OCI-LY3 (cell line): Measurements from ENCODE around the gene PPP1R9A.

Experiments used
- H2AFZ ChIP-seq: fragments of 200-600, 300-600 bp; shearing (Covaris generic); 2 replicates; pipeline ENCODE4 v1.6.0; 2014; ENCODE audit warnings: antibody characterized with exemption, low read depth, low read length
- H3K27ac ChIP-seq: fragments of 200-600, 300-600 bp; sonication (generic); 2 replicates; pipeline ENCODE4 v1.5.1; 2014; ENCODE audit warnings: mild to moderate bottlenecking, low read length, moderate library complexity, mixed read lengths
- H3K27me3 ChIP-seq: fragments of 200-600, 300-600 bp; sonication (generic); 2 replicates; pipeline ENCODE4 v1.6.1; 2014; ENCODE audit warnings: low read depth, low read length, mixed read lengths
- H3K36me3 ChIP-seq: fragments of 200-600, 300-600 bp; sonication (generic); replicated peaks from 2 replicates; pipeline ENCODE3; 2014; ENCODE audit warnings: low read depth, low read length, mixed read lengths
- H3K4me1 ChIP-seq: fragments of 300-600, 200-600 bp; sonication (generic); 2 replicates; pipeline ENCODE4 v1.6.1; 2014; ENCODE audit warnings: low read length, mixed read lengths
- H3K4me2 ChIP-seq: fragments of 200-600, 300-600 bp; sonication (generic); 2 replicates; pipeline ENCODE4 v1.6.1; 2014; ENCODE audit warnings: low read length, mixed read lengths
- H3K4me3 ChIP-seq: fragments of 300-600, 200-600 bp; sonication (generic); 2 replicates; pipeline ENCODE4 v1.5.1; 2014; ENCODE audit warnings: antibody characterized with exemption, mild to moderate bottlenecking, low read length, moderate library complexity
- H3K79me2 ChIP-seq: fragments of 300-600, 200-600 bp; shearing (Covaris generic); 2 replicates; pipeline ENCODE4 v1.6.1; 2014; ENCODE audit warnings: mild to moderate bottlenecking, low read length, mixed read lengths
- H3K9ac ChIP-seq: fragments of 300-600, 200-600 bp; shearing (Covaris generic); 2 replicates; pipeline ENCODE4 v1.6.0; 2014; ENCODE audit warnings: mild to moderate bottlenecking, low read length, moderate library complexity
- H3K9me3 ChIP-seq: fragments of 200-600, 300-600 bp; shearing (Covaris generic); 2 replicates; pipeline ENCODE4 v1.6.1; 2014; ENCODE audit warnings: low read length, mixed read lengths; ENCODE audit not compliant: insufficient read depth
- H4K20me1 ChIP-seq: fragments of 200-600, 300-600 bp; sonication (generic); 2 replicates; pipeline ENCODE4 v1.6.1; 2016; ENCODE audit warnings: low read length, mixed read lengths; ENCODE audit not compliant: insufficient read depth
- CTCF ChIP-seq: fragments of 200-600, 300-600 bp; sonication (generic); IDR thresholded peaks from 2 replicates; pipeline ENCODE4 v1.5.1; 2014; ENCODE audit warnings: antibody characterized with exemption, low read length, low read depth
- EZH2phosphoT487 ChIP-seq: fragments of 200-600 bp; shearing (Covaris generic); IDR thresholded peaks from 2 replicates; pipeline ENCODE4 v1.6.1; 2018; ENCODE audit warnings: antibody characterized with exemption, mixed run types, low read depth

Gene PPP1R9A

DNA sequence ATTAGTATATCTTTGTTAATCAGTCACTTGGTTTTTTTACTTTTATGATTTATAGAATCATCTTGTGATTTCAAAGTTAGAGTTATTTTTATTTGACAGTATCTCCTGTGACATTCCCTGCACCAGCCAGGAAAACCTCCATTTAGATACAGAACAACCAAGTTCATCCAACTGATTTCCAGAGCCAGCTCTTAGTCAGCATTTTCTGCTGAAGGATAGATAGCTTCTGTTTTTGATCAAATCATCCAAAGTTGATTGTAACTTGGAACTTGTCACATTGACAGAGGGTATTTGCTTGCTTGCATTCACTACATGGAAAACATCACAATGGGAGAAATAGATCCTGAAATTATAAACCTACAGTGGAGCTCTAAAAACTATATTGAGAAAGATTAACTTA lies 294.3 kb downstream of the PPP1R9A start:
- Histone ChIP-seq H3K4me3 (no peak overlapping the region), H3K79me2 (no peaks in the 10 kb centered on the region), H2AFZ (no peak overlapping the region), H3K4me1 (no peaks in the 10 kb centered on the region), H3K27me3 (no peaks in the 10 kb centered on the region; the same call in 1 of the 2 replicates), H3K4me2 (no peak overlapping the region), H3K27ac (no peak overlapping the region), H3K36me3 (no peaks in the 10 kb centered on the region), H3K9me3 (no peaks in the 10 kb centered on the region), H3K9ac (no peak overlapping the region), H4K20me1 (no peaks in the 10 kb centered on the region)
- TF ChIP-seq EZH2phosphoT487, result no peak
- no peak for TF ChIP-seq CTCF

- H3K27ac ChIP-seq, result no peak overlapping the region
- no peak overlapping the region for H3K4me3 ChIP-seq
- H3K79me2 ChIP-seq, result no peaks in the 10 kb centered on the region
- no peak overlapping the region for H2AFZ ChIP-seq
- no peaks in the 10 kb centered on the region for H4K20me1 ChIP-seq
- H3K9me3 ChIP-seq, result no peaks in the 10 kb centered on the region
- H3K4me1 ChIP-seq, result no peaks in the 10 kb centered on the region
- TF ChIP-seq EZH2phosphoT487 (no peak), CTCF (no peak)
- no peaks in the 10 kb centered on the region for H3K36me3 ChIP-seq
- no peak overlapping the region for H3K4me2 ChIP-seq
- H3K9ac ChIP-seq, result no peak overlapping the region
- H3K27me3 ChIP-seq, result no peaks in the 10 kb centered on the region
Observed at GRCh38 chr7:95204618-95205017, 297.2 kb downstream of the PPP1R9A start.

DNA sequence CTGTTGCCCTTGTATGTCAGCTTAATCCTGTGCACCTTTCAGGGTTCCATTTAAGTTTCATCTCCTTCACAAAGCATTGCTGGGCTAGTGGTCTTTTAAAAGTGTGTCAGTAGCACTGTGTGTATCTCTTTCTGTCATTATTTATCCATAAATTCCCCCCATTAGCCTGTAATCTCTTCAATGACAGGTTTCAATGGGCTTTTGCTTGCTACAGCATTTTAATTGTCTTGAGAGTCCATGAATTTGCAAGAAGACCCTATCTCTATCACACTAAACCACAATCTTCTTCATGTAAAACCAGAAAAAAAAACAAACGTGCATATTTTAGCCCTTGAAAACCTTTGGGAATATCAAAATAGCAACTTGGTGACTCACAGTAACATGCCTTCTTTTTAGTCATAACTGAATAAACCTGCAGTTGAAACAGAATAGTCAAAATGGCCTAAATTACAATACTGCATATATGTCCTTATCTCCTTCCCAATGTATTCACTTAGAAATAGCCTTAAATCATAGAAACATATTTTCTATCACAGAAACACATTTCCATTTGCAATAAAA lies 298.4 kb downstream of the PPP1R9A start:
- Histone ChIP-seq H3K27ac (no peak overlapping the region), H3K36me3 (no peaks in the 10 kb centered on the region), H3K9me3 (no peaks in the 10 kb centered on the region), H2AFZ (no peak overlapping the region), H3K27me3 (no peaks in the 10 kb centered on the region), H3K79me2 (no peaks in the 10 kb centered on the region), H3K9ac (no peak overlapping the region), H3K4me3 (no peak overlapping the region), H3K4me1 (no peaks in the 10 kb centered on the region), H4K20me1 (no peaks in the 10 kb centered on the region), H3K4me2 (no peak overlapping the region)
- no peak for TF ChIP-seq EZH2phosphoT487

DNA sequence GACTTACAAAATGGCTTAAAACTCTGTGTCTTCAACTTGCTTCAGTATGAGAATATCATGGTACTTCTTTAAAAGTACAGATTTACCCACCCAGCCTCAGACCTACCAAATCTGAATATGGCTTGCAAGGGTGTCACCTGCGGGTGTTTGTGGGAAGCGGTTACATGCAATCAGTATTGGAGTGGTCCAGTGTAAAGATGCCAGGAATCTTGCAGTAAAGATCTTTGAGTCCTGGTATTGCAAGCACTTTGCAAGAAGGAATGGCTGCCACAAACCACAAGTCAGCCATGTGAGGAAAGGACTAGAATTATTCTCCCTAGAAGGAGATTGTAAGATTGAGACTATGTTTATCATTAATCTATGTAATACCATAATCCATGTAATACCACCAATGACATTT lies 301.9 kb downstream of the PPP1R9A start:
- TF ChIP-seq CTCF (no peak), EZH2phosphoT487 (no peak)
- Histone ChIP-seq H2AFZ (no peak overlapping the region), H3K27me3 (no peaks in the 10 kb centered on the region), H3K79me2 (no peaks in the 10 kb centered on the region), H3K4me3 (no peak overlapping the region), H3K27ac (no peak overlapping the region), H3K9me3 (no peaks in the 10 kb centered on the region), H3K36me3 (no peaks in the 10 kb centered on the region), H3K4me2 (no peak overlapping the region), H4K20me1 (no peaks in the 10 kb centered on the region), H3K9ac (no peak overlapping the region), H3K4me1 (no peaks in the 10 kb centered on the region)

GRCh38 chr7:95209788-95210187 lies 302.4 kb downstream of the PPP1R9A start:
- no peaks in the 10 kb centered on the region for H3K9me3 ChIP-seq
- H2AFZ ChIP-seq, result no peak overlapping the region
- no peak overlapping the region for H3K4me3 ChIP-seq
- no peaks in the 10 kb centered on the region for H3K36me3 ChIP-seq
- H3K9ac ChIP-seq, result no peak overlapping the region
- TF ChIP-seq EZH2phosphoT487 (no peak), CTCF (no peak)
- no peaks in the 10 kb centered on the region for H3K4me1 ChIP-seq
- H4K20me1 ChIP-seq, result no peaks in the 10 kb centered on the region
- H3K79me2 ChIP-seq, result no peaks in the 10 kb centered on the region
- H3K27ac ChIP-seq, result no peak overlapping the region
- no peaks in the 10 kb centered on the region for H3K27me3 ChIP-seq
- H3K4me2 ChIP-seq, result no peak overlapping the region
